H1 (cell line): ENCODE results near the gene RNFT2. TPM values are rescaled to one million over a fixed set of nuclear protein-coding genes. Genes with fewer than 3 reads are reported as not detected.

Source experiments
- ASH2L ChIP-seq: fragments of 200-600, 300-600 bp; sonication (generic); IDR thresholded peaks from one replicate; pipeline ENCODE4 v1.7.1; 2017; ENCODE audit warnings: low read length
- EP300 ChIP-seq, 2 experiments: IDR thresholded peaks; 1 replicate in 1 of 2; 2 replicates in 1 of 2; pipeline ENCODE4 v1.6.1; 2011 to 2012; ENCODE audit warnings: low read depth in 2 of 2, low read length in 2 of 2, mild to moderate bottlenecking in 2 of 2, borderline replicate concordance in 1 of 2, inconsistent platforms in 1 of 2, moderate library complexity in 1 of 2
- GABPA ChIP-seq: IDR thresholded peaks from 2 replicates; pipeline ENCODE4 v1.6.1; 2011; ENCODE audit warnings: mild to moderate bottlenecking, low read length, moderate library complexity, borderline replicate concordance; ENCODE audit not compliant: insufficient read depth
- HDAC2 ChIP-seq, 2 experiments: fragments of 300-600 bp in 1 of 2; sonication (generic) in 1 of 2; IDR thresholded peaks; 2 replicates each; pipeline ENCODE4 v1.6.1; 2011 to 2012; ENCODE audit warnings: low read depth in 2 of 2, low read length in 2 of 2, mild to moderate bottlenecking in 2 of 2, moderate library complexity in 2 of 2, borderline replicate concordance in 1 of 2, inconsistent platforms in 1 of 2
- HDAC6 ChIP-seq: IDR thresholded peaks from one replicate; pipeline ENCODE4 v1.7.1; 2012; ENCODE audit warnings: low read depth, mild to moderate bottlenecking, inconsistent platforms, low read length, moderate library complexity
- MAFK ChIP-seq: IDR thresholded peaks from 2 replicates; pipeline ENCODE4 v1.6.1; 2012; ENCODE audit warnings: low read depth, mild to moderate bottlenecking, improper control_type of control experiment, low read length
- RBBP5 ChIP-seq: IDR thresholded peaks from 2 replicates; pipeline ENCODE4 v1.7.1; 2012; ENCODE audit warnings: low read depth, mild to moderate bottlenecking, inconsistent platforms, low read length, moderate library complexity, borderline replicate concordance
- SIX5 ChIP-seq: IDR thresholded peaks from 2 replicates; pipeline ENCODE4 v1.6.1; 2011; ENCODE audit warnings: mild to moderate bottlenecking, low read depth, low read length
- SRF ChIP-seq: IDR thresholded peaks from 2 replicates; pipeline ENCODE4 v1.6.1; 2011; ENCODE audit warnings: mild to moderate bottlenecking, low read depth, low read length, moderate library complexity
- polyA plus RNA-seq, 7 experiments: library from polyadenylated mRNA; depleted of rRNA in 3 of 7; stranded (reverse) in 5 of 7; unstranded in 2 of 7; fragments of >200 nt in 5 of 7; fragments of 200-250 nt in 2 of 7; gene quantifications; 1 replicate in 5 of 7; 2 replicates in 1 of 7; 4 replicates in 1 of 7; pipeline versions ENCODE4 v1.2.1 to v1.2.3, GENCODE V29; 2011 to 2013; ENCODE audit warnings: missing spikeins in 2 of 7, mixed read lengths in 2 of 7
- total RNA-seq: library from RNA; stranded (reverse); fragmentation: NEBNext Ultra II Directional; extraction: Animal tissue kit (Norgen Biotek cat#: 25700); gene quantifications from 2 replicates; pipeline ENCODE4 v1.2.1, GENCODE V29; 2021
- TF ChIP-seq, protein P1 (sequence below): fragments of 300-600 bp; sonication (generic); IDR thresholded peaks from 2 replicates; pipeline ENCODE4 v1.7.1; 2012; ENCODE audit warnings: low read length, moderate library complexity, mild to moderate bottlenecking, inconsistent platforms; ENCODE audit not compliant: insufficient replicate concordance

RNFT2 gene
- total and polyA plus RNA-seq, 2 of the 8 experiments (the other 6 are each of a cell fraction or from before 2014, with no cell fraction given), result 14.2 to 33.1 TPM

DNA sequence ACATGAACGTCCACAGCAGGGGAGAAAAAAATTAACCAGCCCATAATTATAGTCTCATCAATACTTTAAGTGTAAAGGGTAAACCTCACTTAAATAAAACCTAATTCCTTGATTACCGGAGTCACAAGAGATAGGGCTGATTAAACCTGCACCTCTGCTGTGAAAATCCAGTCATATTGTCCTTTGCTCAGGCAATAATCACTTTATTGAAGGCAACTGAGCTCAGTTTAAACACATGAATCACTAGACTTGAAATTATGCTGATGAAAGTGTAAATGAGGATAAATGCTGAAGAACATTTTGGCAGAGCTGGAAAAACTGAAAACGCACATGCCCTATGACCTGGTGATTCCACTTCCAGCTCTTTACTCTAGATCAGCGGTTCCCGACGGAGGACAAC is 149.8 kb downstream of the RNFT2 start (continued):
- TF ChIP-seq, protein P1, sequence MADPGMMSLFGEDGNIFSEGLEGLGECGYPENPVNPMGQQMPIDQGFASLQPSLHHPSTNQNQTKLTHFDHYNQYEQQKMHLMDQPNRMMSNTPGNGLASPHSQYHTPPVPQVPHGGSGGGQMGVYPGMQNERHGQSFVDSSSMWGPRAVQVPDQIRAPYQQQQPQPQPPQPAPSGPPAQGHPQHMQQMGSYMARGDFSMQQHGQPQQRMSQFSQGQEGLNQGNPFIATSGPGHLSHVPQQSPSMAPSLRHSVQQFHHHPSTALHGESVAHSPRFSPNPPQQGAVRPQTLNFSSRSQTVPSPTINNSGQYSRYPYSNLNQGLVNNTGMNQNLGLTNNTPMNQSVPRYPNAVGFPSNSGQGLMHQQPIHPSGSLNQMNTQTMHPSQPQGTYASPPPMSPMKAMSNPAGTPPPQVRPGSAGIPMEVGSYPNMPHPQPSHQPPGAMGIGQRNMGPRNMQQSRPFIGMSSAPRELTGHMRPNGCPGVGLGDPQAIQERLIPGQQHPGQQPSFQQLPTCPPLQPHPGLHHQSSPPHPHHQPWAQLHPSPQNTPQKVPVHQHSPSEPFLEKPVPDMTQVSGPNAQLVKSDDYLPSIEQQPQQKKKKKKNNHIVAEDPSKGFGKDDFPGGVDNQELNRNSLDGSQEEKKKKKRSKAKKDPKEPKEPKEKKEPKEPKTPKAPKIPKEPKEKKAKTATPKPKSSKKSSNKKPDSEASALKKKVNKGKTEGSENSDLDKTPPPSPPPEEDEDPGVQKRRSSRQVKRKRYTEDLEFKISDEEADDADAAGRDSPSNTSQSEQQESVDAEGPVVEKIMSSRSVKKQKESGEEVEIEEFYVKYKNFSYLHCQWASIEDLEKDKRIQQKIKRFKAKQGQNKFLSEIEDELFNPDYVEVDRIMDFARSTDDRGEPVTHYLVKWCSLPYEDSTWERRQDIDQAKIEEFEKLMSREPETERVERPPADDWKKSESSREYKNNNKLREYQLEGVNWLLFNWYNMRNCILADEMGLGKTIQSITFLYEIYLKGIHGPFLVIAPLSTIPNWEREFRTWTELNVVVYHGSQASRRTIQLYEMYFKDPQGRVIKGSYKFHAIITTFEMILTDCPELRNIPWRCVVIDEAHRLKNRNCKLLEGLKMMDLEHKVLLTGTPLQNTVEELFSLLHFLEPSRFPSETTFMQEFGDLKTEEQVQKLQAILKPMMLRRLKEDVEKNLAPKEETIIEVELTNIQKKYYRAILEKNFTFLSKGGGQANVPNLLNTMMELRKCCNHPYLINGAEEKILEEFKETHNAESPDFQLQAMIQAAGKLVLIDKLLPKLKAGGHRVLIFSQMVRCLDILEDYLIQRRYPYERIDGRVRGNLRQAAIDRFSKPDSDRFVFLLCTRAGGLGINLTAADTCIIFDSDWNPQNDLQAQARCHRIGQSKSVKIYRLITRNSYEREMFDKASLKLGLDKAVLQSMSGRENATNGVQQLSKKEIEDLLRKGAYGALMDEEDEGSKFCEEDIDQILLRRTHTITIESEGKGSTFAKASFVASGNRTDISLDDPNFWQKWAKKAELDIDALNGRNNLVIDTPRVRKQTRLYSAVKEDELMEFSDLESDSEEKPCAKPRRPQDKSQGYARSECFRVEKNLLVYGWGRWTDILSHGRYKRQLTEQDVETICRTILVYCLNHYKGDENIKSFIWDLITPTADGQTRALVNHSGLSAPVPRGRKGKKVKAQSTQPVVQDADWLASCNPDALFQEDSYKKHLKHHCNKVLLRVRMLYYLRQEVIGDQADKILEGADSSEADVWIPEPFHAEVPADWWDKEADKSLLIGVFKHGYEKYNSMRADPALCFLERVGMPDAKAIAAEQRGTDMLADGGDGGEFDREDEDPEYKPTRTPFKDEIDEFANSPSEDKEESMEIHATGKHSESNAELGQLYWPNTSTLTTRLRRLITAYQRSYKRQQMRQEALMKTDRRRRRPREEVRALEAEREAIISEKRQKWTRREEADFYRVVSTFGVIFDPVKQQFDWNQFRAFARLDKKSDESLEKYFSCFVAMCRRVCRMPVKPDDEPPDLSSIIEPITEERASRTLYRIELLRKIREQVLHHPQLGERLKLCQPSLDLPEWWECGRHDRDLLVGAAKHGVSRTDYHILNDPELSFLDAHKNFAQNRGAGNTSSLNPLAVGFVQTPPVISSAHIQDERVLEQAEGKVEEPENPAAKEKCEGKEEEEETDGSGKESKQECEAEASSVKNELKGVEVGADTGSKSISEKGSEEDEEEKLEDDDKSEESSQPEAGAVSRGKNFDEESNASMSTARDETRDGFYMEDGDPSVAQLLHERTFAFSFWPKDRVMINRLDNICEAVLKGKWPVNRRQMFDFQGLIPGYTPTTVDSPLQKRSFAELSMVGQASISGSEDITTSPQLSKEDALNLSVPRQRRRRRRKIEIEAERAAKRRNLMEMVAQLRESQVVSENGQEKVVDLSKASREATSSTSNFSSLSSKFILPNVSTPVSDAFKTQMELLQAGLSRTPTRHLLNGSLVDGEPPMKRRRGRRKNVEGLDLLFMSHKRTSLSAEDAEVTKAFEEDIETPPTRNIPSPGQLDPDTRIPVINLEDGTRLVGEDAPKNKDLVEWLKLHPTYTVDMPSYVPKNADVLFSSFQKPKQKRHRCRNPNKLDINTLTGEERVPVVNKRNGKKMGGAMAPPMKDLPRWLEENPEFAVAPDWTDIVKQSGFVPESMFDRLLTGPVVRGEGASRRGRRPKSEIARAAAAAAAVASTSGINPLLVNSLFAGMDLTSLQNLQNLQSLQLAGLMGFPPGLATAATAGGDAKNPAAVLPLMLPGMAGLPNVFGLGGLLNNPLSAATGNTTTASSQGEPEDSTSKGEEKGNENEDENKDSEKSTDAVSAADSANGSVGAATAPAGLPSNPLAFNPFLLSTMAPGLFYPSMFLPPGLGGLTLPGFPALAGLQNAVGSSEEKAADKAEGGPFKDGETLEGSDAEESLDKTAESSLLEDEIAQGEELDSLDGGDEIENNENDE, result no peak
- TF ChIP-seq HDAC6, result no peak
- no peak for TF ChIP-seq SRF
- no peak for TF ChIP-seq ASH2L
- no peak for TF ChIP-seq EP300 (IDR thresholded peaks at IDR 0.05; ENCODE audit: borderline replicate concordance in 1 of 2, low read depth in 2 of 2, low read length in 2 of 2)
- TF ChIP-seq MAFK, result no peak
- TF ChIP-seq SIX5, result no peak
- no peak for TF ChIP-seq HDAC2 (IDR thresholded peaks at IDR 0.05; ENCODE audit: borderline replicate concordance in 1 of 2, low read depth in 2 of 2, low read length in 2 of 2)
- no peak for TF ChIP-seq RBBP5
- no peak for TF ChIP-seq GABPA
